Limb (tissue), 2 donors: ENCODE results near the gene FXYD3.

Experiments used
- DNase-seq, 2 donors: peaks; one replicate each; pipeline ENCODE4 v3.0.0-alpha.2; 2016; ENCODE audit errors: extremely low spot score in 2 of 2

Gene FXYD3

GRCh38 chr19:35157431-35157830, 41.8 kb downstream of the FXYD3 start:
- DNase-seq, result no peak

- DNase-seq, result no peak
Measured at GRCh38 chr19:35159606-35160005, 44.0 kb downstream of the FXYD3 start.

GRCh38 chr19:35160629-35161433, 45.2 kb downstream of the FXYD3 start:
- DNase-seq, result no peak

GRCh38 chr19:35161434-35161743, 45.8 kb downstream of the FXYD3 start:
- no peak for DNase-seq

GRCh38 chr19:35162471-35163326, 47.1 kb downstream of the FXYD3 start:
- DNase-seq, result no peak

- DNase-seq, result no peak
Measured at GRCh38 chr19:35164418-35164817, 48.8 kb downstream of the FXYD3 start.

GRCh38 chr19:35165200-35166058, 49.8 kb downstream of the FXYD3 start:
- DNase-seq, result no peak

GRCh38 chr19:35166100-35167063, 50.8 kb downstream of the FXYD3 start:
- DNase-seq, result no peak

GRCh38 chr19:35167251-35168119, 51.9 kb downstream of the FXYD3 start:
- DNase-seq, result no peak

- no peak for DNase-seq
Measured at GRCh38 chr19:35168196-35168595, 52.6 kb downstream of the FXYD3 start.

GRCh38 chr19:35169221-35169995, 53.8 kb downstream of the FXYD3 start:
- DNase-seq, result no peak

GRCh38 chr19:35170359-35171061, 54.9 kb downstream of the FXYD3 start:
- no peak for DNase-seq

GRCh38 chr19:35171730-35172129, 56.1 kb downstream of the FXYD3 start:
- DNase-seq, result no peak
